ENCODE measurements around the gene CROCC2. TPM values are rescaled to one million over a fixed set of nuclear protein-coding genes. Genes with fewer than 3 reads are reported as not detected.

CROCC2 gene
- total and polyA plus RNA-seq, 2 donors from 2014 or later = 0.13 TPM; not detected in 1

- FAIRE-seq = no peak
- Histone ChIP-seq H3K36me3 (ENCODE audit: control insufficient read depth in 2 of 3, insufficient read depth in 3 of 3, low read length in 3 of 3) (no peaks in the 10 kb centered on the region), H3K9me3 (ENCODE audit: control insufficient read depth in 2 of 3, insufficient read depth in 1 of 3, low read length in 3 of 3) (no peaks in the 10 kb centered on the region), H3K4me1 (ENCODE audit: control insufficient read depth in 2 of 3, insufficient read depth in 2 of 3, low read depth in 1 of 3, low read length in 3 of 3) (peaks cover 0 to 5% (median 3%) of the 10 kb centered on the region in 3 donors), H3K4me3 (ENCODE audit: low read length in 3 of 3) (no peak overlapping the region), H3K27ac (ENCODE audit: low read depth in 2 of 2, low read length in 2 of 2) (no peak overlapping the region), H3K27me3 (ENCODE audit: control insufficient read depth, insufficient read depth, low read length) (no peaks in the 10 kb centered on the region), H3K9ac (ENCODE audit: low read length in 3 of 3) (no peak overlapping the region)
- peak in 1 of 5 donors; percentile 61 for DNase-seq
- no peak for TF ChIP-seq CTCF (IDR thresholded peaks at IDR 0.05; ENCODE audit: borderline replicate concordance, extremely low read depth, insufficient read depth)
- intact Hi-C loops (cut with DNase I) = no loop called here
Observed at GRCh38 chr2:241039416-241039815, 133.3 kb downstream of the CROCC2 start.

GRCh38 chr2:241040081-241040803, 134.1 kb downstream of the CROCC2 start:
- H3K4me3 ChIP-seq (ENCODE audit: low read length in 3 of 3) = no peak overlapping the region

GRCh38 chr2:241041589-241042158, 135.5 kb downstream of the CROCC2 start:
- H3K9me3 ChIP-seq (ENCODE audit: control insufficient read depth in 2 of 3, insufficient read depth in 1 of 3, low read length in 3 of 3) = no peaks in the 10 kb centered on the region
- no peaks in the 10 kb centered on the region for H3K36me3 ChIP-seq (ENCODE audit: control insufficient read depth in 2 of 3, insufficient read depth in 3 of 3, low read length in 3 of 3)
- H3K4me1 ChIP-seq (ENCODE audit: control insufficient read depth in 2 of 3, insufficient read depth in 2 of 3, low read depth in 1 of 3, low read length in 3 of 3) = peaks cover 0 to 3% (median 3%) of the 10 kb centered on the region in 3 donors
- TF ChIP-seq CTCF (IDR thresholded peaks at IDR 0.05; ENCODE audit: borderline replicate concordance, extremely low read depth, insufficient read depth) = no peak
- no peaks in the 10 kb centered on the region for H3K27me3 ChIP-seq (ENCODE audit: control insufficient read depth, insufficient read depth, low read length)
- FAIRE-seq (no peak), DNase-seq (no peak)
- no peak overlapping the region for H3K4me3 ChIP-seq (ENCODE audit: low read length in 3 of 3)
- intact Hi-C loops (cut with DNase I) = no loop called here
- no peak overlapping the region for H3K9ac ChIP-seq (ENCODE audit: low read length in 3 of 3)
- H3K27ac ChIP-seq (ENCODE audit: low read depth in 2 of 2, low read length in 2 of 2) = no peak overlapping the region

More at GRCh38 chr2:241040081-241040803, 134.1 kb downstream of the CROCC2 start:
- DNase-seq = peak in 1 of 5 donors; percentile 51
- intact Hi-C loops (cut with DNase I) = no loop called here
- no peak for TF ChIP-seq CTCF (IDR thresholded peaks at IDR 0.05; ENCODE audit: borderline replicate concordance, extremely low read depth, insufficient read depth)
- no peak overlapping the region for H3K9ac ChIP-seq (ENCODE audit: low read length in 3 of 3)
- peaks cover 0 to 5% (median 3%) of the 10 kb centered on the region in 3 donors for H3K4me1 ChIP-seq (ENCODE audit: control insufficient read depth in 2 of 3, insufficient read depth in 2 of 3, low read depth in 1 of 3, low read length in 3 of 3)
- no peaks in the 10 kb centered on the region for H3K27me3 ChIP-seq (ENCODE audit: control insufficient read depth, insufficient read depth, low read length)
- no peak for FAIRE-seq
- H3K36me3 ChIP-seq (ENCODE audit: control insufficient read depth in 2 of 3, insufficient read depth in 3 of 3, low read length in 3 of 3) = no peaks in the 10 kb centered on the region
- H3K9me3 ChIP-seq (ENCODE audit: control insufficient read depth in 2 of 3, insufficient read depth in 1 of 3, low read length in 3 of 3) = no peaks in the 10 kb centered on the region
- no peak overlapping the region for H3K27ac ChIP-seq (ENCODE audit: low read depth in 2 of 2, low read length in 2 of 2)

Other genes with a start within 250 kb of the CROCC2 start
- gene AQP12B, start 223.5 kb upstream of the CROCC2 start, total RNA-seq = not detected
- not detected for gene AQP12B, start 223.5 kb upstream of the CROCC2 start, polyA plus RNA-seq (ENCODE audit: insufficient read depth, low read depth, low replicate concordance)
- gene AQP12A, start 214.5 kb upstream of the CROCC2 start, total RNA-seq = not detected
- gene AQP12A, start 214.5 kb upstream of the CROCC2 start, polyA plus RNA-seq (ENCODE audit: insufficient read depth, low read depth, low replicate concordance) = not detected
- 0.54 TPM for gene KIF1A, start 86.1 kb upstream of the CROCC2 start, total RNA-seq
- gene KIF1A, start 86.1 kb upstream of the CROCC2 start, polyA plus RNA-seq (ENCODE audit: insufficient read depth, low read depth, low replicate concordance) = 0.58 TPM
- 0.09 TPM for gene AGXT, start 37.5 kb upstream of the CROCC2 start, total RNA-seq
- gene AGXT, start 37.5 kb upstream of the CROCC2 start, polyA plus RNA-seq (ENCODE audit: insufficient read depth, low read depth, low replicate concordance) = 12.5 TPM
- gene MAB21L4, start 10.2 kb upstream of the CROCC2 start, total RNA-seq = 6.1 TPM
- 28.5 TPM for gene MAB21L4, start 10.2 kb upstream of the CROCC2 start, polyA plus RNA-seq (ENCODE audit: insufficient read depth, low read depth, low replicate concordance)
- gene SNED1, start 92.3 kb downstream of the CROCC2 start, total RNA-seq = 42.1 TPM
- gene SNED1, start 92.3 kb downstream of the CROCC2 start, polyA plus RNA-seq (ENCODE audit: insufficient read depth, low read depth, low replicate concordance) = 3.0 TPM
- gene MTERF4, start 196.0 kb downstream of the CROCC2 start, total RNA-seq = 41.5 TPM
- 24.3 TPM for gene MTERF4, start 196.0 kb downstream of the CROCC2 start, polyA plus RNA-seq (ENCODE audit: insufficient read depth, low read depth, low replicate concordance)
- 26.0 TPM for gene PASK, start 243.1 kb downstream of the CROCC2 start, total RNA-seq
- 3.1 TPM for gene PASK, start 243.1 kb downstream of the CROCC2 start, polyA plus RNA-seq (ENCODE audit: insufficient read depth, low read depth, low replicate concordance)
- gene PPP1R7, start 244.1 kb downstream of the CROCC2 start, total RNA-seq = 64.6 TPM
- 94.9 TPM for gene PPP1R7, start 244.1 kb downstream of the CROCC2 start, polyA plus RNA-seq (ENCODE audit: insufficient read depth, low read depth, low replicate concordance)